Activated CD4-positive, alpha-beta T cell treated with anti-CD3 and anti-CD28 coated beads, Interleukin-2, amount 50 U/mL, for 16 hours (primary cell): Measurements from ENCODE around the gene POU6F1.
"Not testable (repeated sequence)": the region's sequence is repeated elsewhere in the genome, so short reads cannot be mapped to it uniquely, and the experiment has no call there.

Source experiments
- DNase-seq: peaks from one replicate; pipeline ENCODE4 v3.0.0-alpha.2; 2020

POU6F1 gene

DNA sequence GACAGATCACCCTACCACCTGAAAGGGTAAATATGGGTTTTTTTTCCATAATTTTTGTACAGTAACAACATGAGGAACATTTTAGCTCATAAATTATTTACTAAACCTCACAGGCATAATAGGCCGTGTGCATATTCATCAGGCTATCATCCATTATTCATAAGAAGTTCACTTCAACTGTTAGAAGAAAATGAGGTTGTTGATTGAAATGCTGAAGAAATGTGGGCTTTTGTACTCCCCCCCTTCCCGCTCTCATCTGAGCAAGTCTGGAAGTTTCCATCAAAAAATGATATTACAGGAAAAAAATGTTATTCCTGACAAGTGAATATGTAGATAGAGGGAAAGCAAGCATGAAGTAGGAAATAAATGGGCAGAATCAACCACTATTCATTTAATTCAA is 7.9 kb upstream of the POU6F1 start:
- DNase-seq: no peak

- DNase-seq: no peak
These were observed 7.4 kb upstream of the POU6F1 start for GRCh38 chr12:51225234-51225633.

GRCh38 chr12:51224625-51225024 is 6.8 kb upstream of the POU6F1 start:
- no peak for DNase-seq

- no peak for DNase-seq
These were observed 4.6 kb upstream of the POU6F1 start for GRCh38 chr12:51222461-51222860.

GRCh38 chr12:51219857-51220256 is 2.0 kb upstream of the POU6F1 start:
- DNase-seq: not testable (repeated sequence)

DNA sequence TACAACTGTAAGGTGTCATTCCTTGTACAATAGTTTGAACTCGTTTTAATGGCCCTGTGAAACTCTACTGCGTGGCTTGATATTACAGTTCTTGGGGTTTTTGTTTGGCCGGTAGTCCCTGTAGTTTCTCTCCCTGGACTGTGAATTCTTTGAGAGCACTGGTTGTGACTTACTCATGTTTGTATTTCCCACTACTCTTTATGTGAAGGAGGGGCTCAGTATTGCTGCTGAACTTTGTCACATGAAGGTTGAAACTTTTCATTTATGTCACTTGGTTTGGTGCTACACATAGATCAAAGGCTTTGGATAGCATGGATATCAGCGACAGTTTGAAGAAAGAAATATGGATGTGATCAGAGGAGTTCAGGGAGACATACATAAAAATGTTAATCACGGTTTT is 1.5 kb upstream of the POU6F1 start:
- no peak for DNase-seq

- no peak for DNase-seq
These were observed 822 bp upstream of the POU6F1 start for GRCh38 chr12:51218607-51219161.

DNA sequence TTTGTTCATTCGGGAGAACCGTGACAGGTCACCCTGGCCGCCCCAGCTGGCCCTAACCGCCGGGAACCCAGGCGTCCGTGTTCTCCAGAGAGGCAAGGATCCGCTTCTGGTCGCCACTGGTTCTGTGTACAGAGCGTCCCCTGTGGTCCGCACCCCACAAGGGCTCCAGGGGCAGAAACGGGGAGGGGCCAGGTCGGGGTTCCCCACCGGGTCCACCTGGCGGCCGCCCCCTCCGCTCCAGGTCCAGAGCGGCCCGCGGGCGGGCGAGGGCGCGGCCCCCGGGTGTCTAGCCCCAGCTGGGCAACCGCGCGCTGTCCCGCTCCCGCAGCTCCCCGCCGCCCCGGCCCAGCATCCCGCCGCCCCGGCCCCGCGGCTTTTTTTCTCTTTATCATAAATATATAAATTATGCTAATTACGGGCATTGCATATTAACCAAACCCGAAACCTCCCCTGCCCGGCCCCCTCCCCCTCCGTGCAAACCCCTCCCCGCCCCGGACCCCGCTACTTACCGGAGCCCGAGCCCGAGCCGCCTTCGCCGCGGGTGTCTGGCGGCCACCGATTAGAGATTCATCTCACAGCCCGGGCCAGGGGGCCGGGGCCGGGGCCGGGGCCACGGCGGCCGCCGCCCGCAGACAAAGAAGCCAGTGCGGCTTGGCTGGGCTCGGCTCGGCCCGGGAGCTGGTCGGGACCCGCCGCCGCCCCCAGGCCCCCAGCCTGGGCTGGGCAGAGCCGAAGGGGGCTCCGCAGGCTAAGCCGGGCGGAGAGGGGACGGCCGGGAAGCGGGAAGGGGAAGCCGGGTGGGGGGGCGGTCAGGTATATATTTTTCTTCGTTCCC is 512 bp downstream of the POU6F1 start:
- peak; percentile 29 for DNase-seq

DNA sequence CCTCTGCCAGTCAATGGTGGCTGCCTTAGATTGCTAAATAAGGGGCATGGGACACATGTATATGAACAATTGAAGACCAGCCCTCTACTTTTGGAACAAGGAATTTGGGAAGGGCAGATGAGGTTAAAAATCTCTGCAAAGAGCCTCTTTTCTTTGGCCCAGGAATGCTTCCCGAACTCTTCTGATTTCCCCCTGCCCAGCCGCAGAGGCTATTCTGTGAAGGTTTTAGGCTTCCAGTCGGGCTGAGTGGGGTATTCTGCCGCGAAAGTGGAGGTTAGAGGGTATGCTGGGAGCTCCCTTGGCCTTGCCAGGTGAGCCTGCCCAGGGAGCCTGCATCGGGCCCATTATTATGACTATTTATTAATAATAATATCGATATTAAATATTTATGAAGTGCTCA is 1.2 kb downstream of the POU6F1 start:
- no peak for DNase-seq

- no peak for DNase-seq
These were observed 3.0 kb downstream of the POU6F1 start for GRCh38 chr12:51214895-51215294.

- DNase-seq: no peak
These were observed 7.0 kb downstream of the POU6F1 start for GRCh38 chr12:51210690-51211395.

- no peak for DNase-seq
These were observed 8.6 kb downstream of the POU6F1 start for GRCh38 chr12:51209259-51209658.

- DNase-seq: no peak
These were observed 9.7 kb downstream of the POU6F1 start for GRCh38 chr12:51208016-51208660.

DNA sequence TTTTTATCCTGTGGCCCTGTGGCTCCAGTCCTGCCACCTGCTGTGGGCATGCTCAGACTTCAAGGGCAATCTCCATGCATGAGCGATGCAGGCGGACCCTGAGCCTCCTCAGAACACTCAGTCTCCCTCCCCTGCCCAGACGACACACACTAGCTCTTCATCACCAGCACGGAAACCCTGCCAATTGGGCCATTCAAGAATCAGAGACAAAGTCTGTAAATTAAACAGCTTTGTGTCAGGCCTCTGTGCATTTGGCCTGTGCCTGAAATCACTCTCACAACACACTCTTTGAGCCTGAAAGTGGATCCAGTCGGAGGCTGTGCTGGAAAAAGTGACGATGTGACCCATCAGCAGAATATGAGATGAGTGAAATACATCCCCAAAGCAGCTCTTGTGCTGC is 12.5 kb downstream of the POU6F1 start:
- no peak for DNase-seq

GRCh38 chr12:51202718-51203117 is 15.1 kb downstream of the POU6F1 start:
- DNase-seq: peak; percentile 29

DNA sequence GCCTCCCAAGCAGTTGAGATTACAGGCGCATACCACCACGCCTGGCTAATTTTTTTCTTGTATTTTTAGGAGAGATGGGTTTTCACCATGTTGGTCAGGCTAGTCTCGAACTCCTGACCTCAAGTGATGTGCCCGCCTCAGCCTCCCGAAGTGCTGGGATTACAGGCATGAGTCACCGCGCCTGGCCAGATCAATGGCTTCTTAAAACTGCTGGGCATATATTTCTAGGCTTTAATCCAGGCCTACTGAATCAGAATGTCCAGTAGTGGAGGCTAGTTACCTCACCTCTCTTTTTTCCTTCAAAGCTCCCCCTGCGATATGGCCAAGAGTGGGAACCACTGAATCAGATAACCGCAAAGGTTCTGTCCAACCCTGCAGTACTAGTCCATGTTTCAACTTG is 17.1 kb downstream of the POU6F1 start:
- DNase-seq: no peak

DNA sequence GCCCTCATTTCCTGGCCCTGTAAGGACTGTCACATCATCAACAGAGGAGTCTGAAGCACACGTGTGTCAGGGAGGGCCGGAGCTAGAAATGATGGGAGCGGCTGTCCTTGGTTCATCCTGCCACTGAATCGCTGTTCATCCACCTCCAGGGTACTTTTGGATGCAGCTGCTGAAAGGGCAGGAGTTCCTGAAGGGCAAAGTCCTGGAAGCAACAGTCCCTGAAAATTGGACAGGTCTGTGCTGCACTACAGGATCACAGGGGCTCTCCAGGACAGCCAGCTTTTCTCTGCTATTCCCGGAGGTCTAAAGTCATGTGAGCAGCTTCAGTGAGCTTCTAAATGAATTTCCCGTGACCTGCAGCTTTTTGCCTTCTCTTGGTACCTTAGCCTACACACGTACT is 17.7 kb downstream of the POU6F1 start:
- no peak for DNase-seq

- DNase-seq: no peak
These were observed 18.4 kb downstream of the POU6F1 start for GRCh38 chr12:51199366-51199945.

GRCh38 chr12:51198568-51199365 is 19.1 kb downstream of the POU6F1 start:
- no peak for DNase-seq

DNA sequence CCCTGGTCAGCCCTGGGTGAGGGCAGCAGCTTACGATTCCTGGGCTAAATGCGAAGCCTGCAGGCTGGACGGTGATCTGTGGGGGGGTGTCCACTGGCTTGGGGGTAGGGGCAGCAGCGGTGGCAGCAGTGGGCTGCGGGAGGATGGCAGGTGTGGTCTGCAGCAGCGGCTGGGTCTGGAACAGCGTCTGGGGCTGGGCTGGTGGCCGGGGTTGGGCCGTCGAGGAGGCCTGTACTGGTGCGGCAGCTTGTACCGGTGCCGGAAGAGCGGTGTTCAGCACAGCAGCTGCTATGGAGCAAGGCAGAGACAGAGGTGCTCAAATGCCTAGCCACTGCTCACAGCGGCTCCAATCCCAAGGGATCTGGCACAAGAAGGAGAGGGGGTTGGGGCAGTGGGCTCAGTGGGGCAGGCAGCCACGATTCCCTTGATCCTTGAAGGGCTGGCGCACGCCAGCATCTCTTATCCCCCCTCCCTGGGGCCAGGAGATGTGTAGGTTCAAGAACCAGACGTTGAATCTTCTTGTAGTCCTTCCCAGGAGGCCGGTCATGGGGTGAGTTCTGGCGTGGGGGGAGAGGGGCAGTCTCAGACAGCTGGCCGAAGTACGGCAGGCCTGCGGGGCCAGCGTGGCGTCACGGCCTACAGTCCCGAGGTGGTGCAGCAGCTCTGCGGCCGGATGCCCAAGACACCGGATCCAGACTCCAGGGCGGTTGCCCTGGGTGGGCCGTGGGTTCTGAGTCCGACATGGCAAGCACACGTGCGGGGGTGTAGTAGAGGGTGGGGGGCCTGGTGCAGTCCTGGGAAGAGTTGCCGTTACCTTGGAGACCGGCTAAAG is 19.9 kb downstream of the POU6F1 start:
- no peak for DNase-seq

DNA sequence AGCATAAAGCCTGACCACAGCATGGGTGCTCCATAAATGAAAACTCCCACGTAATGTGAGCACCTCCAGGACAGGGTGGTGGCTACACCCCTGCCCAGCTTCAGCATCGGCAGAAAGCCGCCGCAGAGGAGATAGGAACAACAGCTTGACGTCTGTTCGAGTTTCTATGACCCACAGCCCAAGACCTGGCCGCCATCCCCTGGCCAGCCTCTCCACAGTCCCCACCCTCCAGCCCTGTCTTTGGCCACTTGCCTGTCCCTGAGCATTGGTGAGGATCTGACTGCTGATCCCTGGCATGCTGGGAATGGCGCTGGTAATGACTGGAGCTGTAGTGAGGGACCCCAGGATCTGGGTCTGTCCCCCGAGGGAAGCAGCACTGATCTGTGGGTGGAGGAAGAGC is 21.3 kb downstream of the POU6F1 start:
- no peak for DNase-seq
